GM23338 (cell line): ENCODE results near the gene COLEC12. TPM values are rescaled to one million over a fixed set of nuclear protein-coding genes. Genes with fewer than 3 reads are reported as not detected.
"Not testable (repeated sequence)": the region's sequence is repeated elsewhere in the genome, so short reads cannot be mapped to it uniquely, and the experiment has no call there.

Experiments
- ATAC-seq: fragments of 200-7000 bp; cut with Tn5 transposase; 3 replicates; pipeline ENCODE4 v1.9.1; 2020
- DNase-seq: peaks from one replicate; pipeline ENCODE4 v3.0.0-alpha.2; 2015; ENCODE audit warnings: low spot score
- H2AFZ ChIP-seq: fragments of 200-600 bp; sonication (generic); 2 replicates; pipeline ENCODE4 v1.8.0; 2016; ENCODE audit warnings: antibody characterized with exemption, mild to moderate bottlenecking, moderate library complexity
- H3F3A ChIP-seq: fragments of 200-600 bp; sonication (generic); replicated peaks from 2 replicates; pipeline ENCODE4 v1.8.0; 2017; ENCODE audit warnings: antibody characterized with exemption, mixed run types, low read depth
- H3K27ac ChIP-seq: fragments of 200-600 bp; sonication (generic); 2 replicates; pipeline ENCODE4 v1.6.1; 2016; ENCODE audit warnings: low read depth
- H3K27me3 ChIP-seq: fragments of 200-600 bp; sonication (generic); 2 replicates; pipeline ENCODE4 v1.8.0; 2016; ENCODE audit warnings: mild to moderate bottlenecking, mixed run types, moderate library complexity; ENCODE audit not compliant: insufficient read depth
- H3K36me3 ChIP-seq: fragments of 200-600 bp; sonication (generic); 2 replicates; pipeline ENCODE4 v1.8.0; 2016; ENCODE audit warnings: mild to moderate bottlenecking; ENCODE audit not compliant: insufficient read depth
- H3K4me1 ChIP-seq: fragments of 200-600 bp; sonication (generic); 2 replicates; pipeline ENCODE4 v1.8.0; 2016; ENCODE audit warnings: mild to moderate bottlenecking, moderate library complexity; ENCODE audit not compliant: insufficient read depth
- H3K4me2 ChIP-seq: fragments of 200-600 bp; sonication (generic); 2 replicates; pipeline ENCODE4 v1.7.1; 2017; ENCODE audit warnings: mixed run types
- H3K4me3 ChIP-seq: fragments of 200-600 bp; sonication (generic); 2 replicates; pipeline ENCODE4 v1.6.1; 2016; ENCODE audit warnings: mixed run types
- H3K79me2 ChIP-seq: fragments of 200-600 bp; sonication (generic); replicated peaks from 2 replicates; pipeline ENCODE4 v1.8.0; 2017; ENCODE audit warnings: mild to moderate bottlenecking; ENCODE audit not compliant: insufficient read depth
- H3K9me2 ChIP-seq: fragments of 200-600 bp; sonication (generic); 2 replicates; pipeline ENCODE4 v1.8.0; 2017; ENCODE audit not compliant: insufficient read depth
- H4K20me1 ChIP-seq: fragments of 200-600 bp; sonication (generic); replicated peaks from 2 replicates; pipeline ENCODE4 v1.8.0; 2017; ENCODE audit warnings: mild to moderate bottlenecking; ENCODE audit not compliant: insufficient read depth
- H3K27ac Mint-ChIP-seq: 2 replicates; pipeline ENCODE4 v1.8.0; 2020; ENCODE audit warnings: inconsistent platforms, mild to moderate bottlenecking, moderate library complexity, mixed read lengths
- H3K27me3 Mint-ChIP-seq: 3 replicates; pipeline ENCODE4 v1.8.0; 2022; ENCODE audit warnings: low read depth, mild to moderate bottlenecking, moderate library complexity, mixed read lengths, inconsistent platforms; ENCODE audit not compliant: insufficient read depth, poor library complexity
- H3K36me3 Mint-ChIP-seq: 3 replicates; pipeline ENCODE4 v1.8.0; 2021; ENCODE audit warnings: low read depth, mild to moderate bottlenecking, inconsistent platforms, moderate library complexity, mixed read lengths
- H3K4me1 Mint-ChIP-seq: 3 replicates; pipeline ENCODE4 v1.8.0; 2020; ENCODE audit warnings: mild to moderate bottlenecking, inconsistent platforms, mixed read lengths
- H3K4me3 Mint-ChIP-seq: 3 replicates; pipeline ENCODE4 v1.8.0; 2021; ENCODE audit warnings: moderate library complexity, mild to moderate bottlenecking, inconsistent platforms, mixed read lengths
- H3K9me3 Mint-ChIP-seq: 3 replicates; pipeline ENCODE4 v1.8.0; 2020; ENCODE audit warnings: moderate library complexity, mild to moderate bottlenecking, inconsistent platforms, mixed read lengths
- CREB1 ChIP-seq: fragments of 250-450 bp; sonication (Bioruptor Pico); IDR thresholded peaks from 2 replicates; pipeline ENCODE4 v1.5.0; 2020; ENCODE audit warnings: low read depth, mild to moderate bottlenecking, moderate library complexity
- ETS1 ChIP-seq: IDR thresholded peaks from 2 replicates; pipeline ENCODE4 v1.6.1; 2016; ENCODE audit warnings: antibody characterized with exemption
- EZH2phosphoT487 ChIP-seq: fragments of 200-600 bp; sonication (generic); IDR thresholded peaks from one replicate; pipeline ENCODE4 v1.8.1; 2018; ENCODE audit warnings: antibody characterized with exemption; ENCODE audit not compliant: unreplicated experiment
- JUNB ChIP-seq: IDR thresholded peaks from one replicate; pipeline ENCODE4 v1.6.1; 2016; ENCODE audit warnings: antibody characterized with exemption; ENCODE audit not compliant: unreplicated experiment
- NANOG ChIP-seq: IDR thresholded peaks from 2 replicates; pipeline ENCODE4 v1.6.1; 2016; ENCODE audit warnings: antibody characterized with exemption, borderline replicate concordance
- POLR2AphosphoS5 ChIP-seq: IDR thresholded peaks from 2 replicates; pipeline ENCODE4 v1.6.1; 2016; ENCODE audit warnings: antibody characterized with exemption, low read depth
- REST ChIP-seq: IDR thresholded peaks from one replicate; pipeline ENCODE4 v1.6.1; 2018; ENCODE audit warnings: antibody characterized with exemption; ENCODE audit not compliant: unreplicated experiment
- STAT1 ChIP-seq: IDR thresholded peaks from one replicate; pipeline ENCODE4 v1.6.1; 2016; ENCODE audit warnings: antibody characterized with exemption; ENCODE audit not compliant: unreplicated experiment
- ZNF114 ChIP-seq: fragments of 250-450 bp; sonication (Bioruptor Pico); IDR thresholded peaks from 2 replicates; pipeline ENCODE4 v1.5.0; 2020; ENCODE audit warnings: mild to moderate bottlenecking, moderate library complexity
- ZNF331 ChIP-seq: fragments of 250-450 bp; sonication (Bioruptor Pico); IDR thresholded peaks from 2 replicates; pipeline ENCODE4 v1.5.0; 2020; ENCODE audit warnings: low read depth, mild to moderate bottlenecking, moderate library complexity
- ZNF462 ChIP-seq: fragments of 250-450 bp; sonication (Bioruptor Pico); IDR thresholded peaks from 2 replicates; pipeline ENCODE4 v1.5.0; 2020; ENCODE audit warnings: mild to moderate bottlenecking, moderate library complexity
- polyA plus RNA-seq: library from polyadenylated mRNA; unstranded; fragments of >200 nt; fragmentation: Nextera tagmentation; extraction: Ambion mirVana; gene quantifications from 2 replicates; pipeline ENCODE4 v1.2.1, GENCODE V29; 2016
- total RNA-seq: library from RNA; depleted of rRNA; stranded (reverse); fragments of >200 nt; shearing (Covaris generic); gene quantifications from 2 replicates; pipeline ENCODE4 v1.2.3, GENCODE V29; 2014

COLEC12 gene
- total and polyA plus RNA-seq, 2 experiments from 2014 or later = 1.1 to 3.2 TPM

- Mint-ChIP-seq H3K27ac (no peak overlapping the region), H3K4me1 (peaks cover 31% of the 10 kb centered on the region), H3K27me3 (peaks cover 10% of the 10 kb centered on the region), H3K4me3 (no peak overlapping the region), H3K36me3 (no peaks in the 10 kb centered on the region), H3K9me3 (no peaks in the 10 kb centered on the region)
- H3K4me3 ChIP-seq = no peak overlapping the region
- DNase-seq = no peak
- no peak overlapping the region for H3K27ac ChIP-seq
- H3K4me1 ChIP-seq = peaks cover 11% of the 10 kb centered on the region; the same call in 1 of the 2 replicates
- no peak for ATAC-seq
- H4K20me1 ChIP-seq = no peaks in the 10 kb centered on the region
- H3K79me2 ChIP-seq = no peaks in the 10 kb centered on the region
- no peaks in the 10 kb centered on the region for H3K9me2 ChIP-seq
- no peak overlapping the region for H2AFZ ChIP-seq
- no peaks in the 10 kb centered on the region for H3K27me3 ChIP-seq
- no peaks in the 10 kb centered on the region for H3K36me3 ChIP-seq
- no peak for TF ChIP-seq ZNF462 (CRISPR knock-in tag)
- no peak for TF ChIP-seq JUNB
- TF ChIP-seq REST = no peak
- no peak for TF ChIP-seq CREB1 (CRISPR knock-in tag)
- no peak for TF ChIP-seq POLR2AphosphoS5
- no peak for TF ChIP-seq ZNF114 (CRISPR knock-in tag)
- TF ChIP-seq STAT1 = no peak
- TF ChIP-seq ETS1 = no peak
- no peak for TF ChIP-seq EZH2phosphoT487
- TF ChIP-seq ZNF331 = no peak
- no peak for TF ChIP-seq NANOG
- no peaks in the 10 kb centered on the region for H3F3A ChIP-seq
- no peak overlapping the region for H3K4me2 ChIP-seq
Measured at GRCh38 chr18:310042-310441, 190.5 kb downstream of the COLEC12 start.

- not testable (repeated sequence) for H3K36me3 ChIP-seq, H3K9me3 Mint-ChIP-seq, H3K36me3 Mint-ChIP-seq, H3K4me3 Mint-ChIP-seq, H3K27me3 ChIP-seq, H3K4me3 ChIP-seq, H3K4me2 ChIP-seq, H3F3A ChIP-seq, ATAC-seq, H4K20me1 ChIP-seq, H3K9me2 ChIP-seq, H3K27me3 Mint-ChIP-seq, H3K27ac ChIP-seq, H3K79me2 ChIP-seq, H3K27ac Mint-ChIP-seq, DNase-seq, H2AFZ ChIP-seq
- H3K4me1 Mint-ChIP-seq = peaks cover 47% of the 10 kb centered on the region
- H3K4me1 ChIP-seq = peaks cover 25% of the 10 kb centered on the region
Measured at GRCh38 chr18:308086-308485, 192.4 kb downstream of the COLEC12 start.
